Endothelial cell of umbilical vein (primary cell): ENCODE results near the gene MMP23B.
"Not testable (repeated sequence)": the region's sequence is repeated elsewhere in the genome, so short reads cannot be mapped to it uniquely, and the experiment has no call there.

Experiments used
- MYC ChIP-seq: IDR thresholded peaks from one replicate; pipeline ENCODE4 v1.6.1; 2011; ENCODE audit warnings: mild to moderate bottlenecking, low read depth, low read length
- POLR2A ChIP-seq: IDR thresholded peaks from 2 replicates; pipeline ENCODE4 v1.6.1; 2012; ENCODE audit warnings: low read depth, mild to moderate bottlenecking, control low read depth, low read length
- TF ChIP-seq, protein P1 (sequence below), 2 donors: IDR thresholded peaks; 1 replicate in 1 of 2; 2 replicates in 1 of 2; pipeline ENCODE4 v1.5.1; 2011; ENCODE audit warnings: low read length in 2 of 2, mild to moderate bottlenecking in 2 of 2, moderate library complexity in 2 of 2, control low read depth in 1 of 2, inconsistent platforms in 1 of 2, low read depth in 1 of 2; ENCODE audit not compliant: insufficient read depth in 1 of 2; ENCODE audit errors: extremely low read depth in 1 of 2

DNA sequence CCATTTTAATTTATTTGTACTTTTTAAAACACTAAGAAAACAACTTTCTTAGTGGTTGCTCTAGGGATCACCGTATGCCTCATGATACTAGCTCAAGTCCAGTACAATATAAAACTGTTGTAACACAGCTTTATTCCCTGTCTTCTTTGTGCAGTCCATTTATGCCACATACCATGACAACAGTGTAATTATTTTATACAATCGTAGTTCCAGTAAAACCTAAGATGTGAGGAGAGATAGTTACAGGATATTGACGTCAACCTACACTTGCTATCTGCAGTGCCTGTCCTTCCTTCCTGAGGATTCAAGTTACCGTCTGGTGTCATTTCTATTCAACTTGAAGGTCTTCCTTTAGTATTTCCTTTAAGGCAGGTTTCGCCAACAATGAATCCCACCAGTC is 14.4 kb downstream of the MMP23B start:
- TF ChIP-seq, protein P1, sequence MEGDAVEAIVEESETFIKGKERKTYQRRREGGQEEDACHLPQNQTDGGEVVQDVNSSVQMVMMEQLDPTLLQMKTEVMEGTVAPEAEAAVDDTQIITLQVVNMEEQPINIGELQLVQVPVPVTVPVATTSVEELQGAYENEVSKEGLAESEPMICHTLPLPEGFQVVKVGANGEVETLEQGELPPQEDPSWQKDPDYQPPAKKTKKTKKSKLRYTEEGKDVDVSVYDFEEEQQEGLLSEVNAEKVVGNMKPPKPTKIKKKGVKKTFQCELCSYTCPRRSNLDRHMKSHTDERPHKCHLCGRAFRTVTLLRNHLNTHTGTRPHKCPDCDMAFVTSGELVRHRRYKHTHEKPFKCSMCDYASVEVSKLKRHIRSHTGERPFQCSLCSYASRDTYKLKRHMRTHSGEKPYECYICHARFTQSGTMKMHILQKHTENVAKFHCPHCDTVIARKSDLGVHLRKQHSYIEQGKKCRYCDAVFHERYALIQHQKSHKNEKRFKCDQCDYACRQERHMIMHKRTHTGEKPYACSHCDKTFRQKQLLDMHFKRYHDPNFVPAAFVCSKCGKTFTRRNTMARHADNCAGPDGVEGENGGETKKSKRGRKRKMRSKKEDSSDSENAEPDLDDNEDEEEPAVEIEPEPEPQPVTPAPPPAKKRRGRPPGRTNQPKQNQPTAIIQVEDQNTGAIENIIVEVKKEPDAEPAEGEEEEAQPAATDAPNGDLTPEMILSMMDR (IDR thresholded peaks at IDR 0.05; ENCODE audit: extremely low read depth in 1 of 2, insufficient read depth in 1 of 2, low read depth in 1 of 2, low read length in 2 of 2), result not testable (repeated sequence)
- TF ChIP-seq POLR2A, MYC: not testable (repeated sequence)
